Right lobe of liver (tissue), 4 donors: ENCODE measurements around the gene CHERP.
"Not testable (repeated sequence)": the region's sequence is repeated elsewhere in the genome, so short reads cannot be mapped to it uniquely, and the experiment has no call there.

Experiments used
- CTCF ChIP-seq, 4 donors: fragments of 200-600 bp in 3 of 4; fragments of 450-650 bp in 1 of 4; IDR thresholded peaks; one replicate each; pipeline versions ENCODE4 v1.5.1 to v1.8.0; 2016 to 2022; ENCODE audit warnings: antibody characterized with exemption in 4 of 4, mild to moderate bottlenecking in 2 of 4
- POLR2A ChIP-seq: fragments of 450-650 bp; IDR thresholded peaks from one replicate; pipeline ENCODE4 v1.6.1; 2017; ENCODE audit warnings: antibody characterized with exemption, mild to moderate bottlenecking
- donor health status: DM: no; HTN: no; CAD: no.
- donor health status: DM: no; HTN: no; CAD: no.
- donor health status: DM: no; HTN: yes; CAD: no.

GRCh38 chr19:16512611-16513010 is 29.6 kb downstream of the CHERP start:
- TF ChIP-seq CTCF (IDR thresholded peaks at IDR 0.05); POLR2A: not testable (repeated sequence)
